NCI-H526 (cell line): ENCODE data around the gene MTAP.
A peak's percentile ranks its signal among the peaks of the same experiment; 100 is the strongest.

ENCODE experiments used
- DNase-seq, 2 experiments: peaks; one replicate each; lab custom pipeline; 2025; lab: John Stamatoyannopoulos, UW

The MTAP gene

GRCh38 chr9:21802418-21803000, at the start of gene MTAP:
TSS of gene MTAP (plus strand) at chr9:21802636. CDS start at chr9:21802749, 113 bp downstream.
- DNase-seq: peak; percentile 94 to 98

GRCh38 chr9:21753523-21753922, 48.9 kb upstream of the MTAP start:
- DNase-seq: no peak

DNA sequence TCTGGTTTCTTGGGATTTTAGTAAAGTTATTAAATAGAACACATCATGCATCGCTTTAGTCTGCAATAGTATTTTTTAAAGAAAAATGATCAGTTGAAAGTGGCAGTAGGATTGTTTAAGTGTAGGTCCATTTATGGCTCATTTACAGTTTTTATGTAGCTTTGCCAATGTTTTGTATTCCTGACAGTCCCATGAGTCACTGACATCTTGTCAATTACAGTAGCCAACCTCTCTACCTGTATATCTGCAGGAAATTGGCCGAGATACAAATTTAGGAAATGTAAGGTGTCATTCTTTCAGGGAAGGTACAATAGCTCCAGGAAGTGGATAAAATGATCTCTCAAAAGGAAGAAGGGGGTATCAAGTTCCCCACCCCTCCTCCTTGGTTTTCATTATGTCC, 47.7 kb upstream of the MTAP start:
- DNase-seq: no peak

DNA sequence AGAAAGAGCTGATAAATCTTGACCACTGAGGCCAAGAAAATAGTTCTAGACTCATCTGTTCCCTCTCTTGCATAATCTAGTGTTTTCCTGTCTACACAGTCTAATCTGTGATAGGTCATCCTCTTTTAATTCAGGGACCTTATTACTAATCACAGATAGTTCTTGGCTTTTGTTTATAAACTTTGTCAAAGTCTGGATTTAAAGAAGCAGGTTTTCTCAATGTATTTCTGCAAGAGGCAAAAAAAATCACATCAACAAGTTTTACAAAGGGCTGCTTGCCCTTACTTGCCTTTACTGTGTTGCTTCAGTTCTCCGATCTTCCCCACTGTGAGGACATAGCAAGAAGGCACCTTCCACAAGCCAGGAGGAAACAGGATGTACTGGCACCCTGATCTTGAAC, 43.9 kb upstream of the MTAP start:
- no peak for DNase-seq

GRCh38 chr9:21761309-21761901, 41.0 kb upstream of the MTAP start:
- DNase-seq: no peak

- DNase-seq: no peak
Observed at GRCh38 chr9:21762064-21762463, 40.4 kb upstream of the MTAP start.

DNA sequence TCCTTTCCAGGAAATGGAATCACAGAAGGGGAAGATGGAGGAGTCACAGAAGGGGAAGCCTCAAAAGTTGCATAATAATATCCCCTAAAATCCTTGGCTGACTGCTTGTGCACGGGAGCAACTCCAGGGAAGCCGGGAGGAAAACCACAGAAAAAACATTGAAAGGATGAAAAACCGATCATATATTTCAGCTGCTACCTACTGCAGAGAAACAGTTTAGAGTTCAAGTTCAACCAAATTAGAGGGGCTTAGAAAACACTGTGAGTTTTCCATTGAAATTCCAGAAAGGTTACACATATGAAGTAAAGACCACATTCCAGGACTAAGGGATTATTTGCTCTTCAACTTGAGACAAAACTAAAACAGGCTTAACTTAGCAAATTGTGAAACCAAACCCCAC, 37.6 kb upstream of the MTAP start:
- no peak for DNase-seq

- no peak for DNase-seq
Observed at GRCh38 chr9:21766096-21766495, 36.3 kb upstream of the MTAP start.

DNA sequence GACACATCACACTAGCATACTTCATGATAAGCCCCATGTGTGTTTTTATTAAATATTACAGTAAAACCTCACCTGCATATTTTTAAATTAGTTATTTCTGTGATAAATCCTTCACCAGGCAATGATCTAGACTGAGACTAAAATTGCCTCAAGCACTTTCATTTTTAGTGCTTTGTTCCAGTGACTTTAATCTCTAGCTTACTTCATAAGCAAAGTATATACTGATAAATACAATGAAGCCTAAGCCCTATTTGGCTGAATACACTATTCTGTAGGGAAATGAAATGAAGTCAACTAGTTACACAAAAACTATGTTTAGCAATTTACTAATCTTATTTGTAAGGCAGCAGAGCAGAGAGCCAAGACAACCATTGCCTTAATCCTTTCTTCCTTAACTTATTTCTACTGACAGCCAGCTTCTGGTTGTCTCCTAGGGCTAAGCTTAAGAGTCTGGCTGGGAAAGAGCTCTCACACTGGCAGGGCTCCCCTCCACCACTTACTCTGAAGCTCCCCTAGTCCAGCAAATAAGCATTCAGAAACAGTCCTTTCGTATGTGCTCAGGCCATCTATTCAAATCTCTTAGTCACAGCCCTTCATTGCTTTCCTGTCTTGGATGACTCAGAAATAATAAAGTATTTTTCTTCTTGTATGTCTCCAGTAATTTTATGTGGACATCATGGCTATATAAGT, 31.4 kb upstream of the MTAP start:
- no peak for DNase-seq

DNA sequence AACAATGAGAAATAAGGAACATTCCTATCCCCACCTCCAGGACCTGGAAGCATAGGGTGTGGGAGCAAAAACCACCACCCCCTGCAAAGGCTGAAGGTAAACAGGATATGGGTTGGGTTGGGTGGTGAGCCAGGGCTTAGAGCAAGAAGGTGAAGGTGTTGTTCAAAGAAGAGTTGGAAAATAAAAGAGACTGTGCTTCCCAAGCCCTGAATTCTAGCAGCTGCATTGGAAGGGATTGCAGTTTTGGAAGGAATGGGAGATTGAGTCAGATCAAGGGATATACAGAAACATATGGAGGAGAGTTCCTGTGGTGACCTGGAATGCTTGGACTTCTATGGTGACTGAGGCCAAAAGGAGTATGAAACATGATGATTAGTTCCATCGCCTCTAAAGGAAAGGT, 24.7 kb upstream of the MTAP start:
- DNase-seq: no peak

GRCh38 chr9:21778304-21778703, 24.1 kb upstream of the MTAP start:
- no peak for DNase-seq

DNA sequence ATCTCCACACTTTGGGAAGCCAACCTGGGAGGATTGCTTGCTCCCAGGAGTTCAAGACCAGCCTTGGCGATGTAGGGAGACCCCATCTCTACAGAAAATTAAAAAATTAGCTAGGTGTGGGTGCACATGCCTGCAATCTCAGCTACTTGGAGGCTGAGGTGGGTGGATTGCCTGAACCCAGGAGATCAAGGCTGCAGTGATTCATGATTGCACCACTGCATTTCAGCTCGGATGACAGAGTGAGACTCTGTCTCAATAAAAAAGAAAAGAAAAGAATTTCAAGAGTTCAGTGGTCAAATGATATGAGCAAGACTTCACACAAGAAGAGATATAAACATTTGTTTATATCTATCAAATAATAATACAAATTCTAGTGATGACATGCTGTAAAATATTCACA, 23.0 kb upstream of the MTAP start:
- DNase-seq: no peak

DNA sequence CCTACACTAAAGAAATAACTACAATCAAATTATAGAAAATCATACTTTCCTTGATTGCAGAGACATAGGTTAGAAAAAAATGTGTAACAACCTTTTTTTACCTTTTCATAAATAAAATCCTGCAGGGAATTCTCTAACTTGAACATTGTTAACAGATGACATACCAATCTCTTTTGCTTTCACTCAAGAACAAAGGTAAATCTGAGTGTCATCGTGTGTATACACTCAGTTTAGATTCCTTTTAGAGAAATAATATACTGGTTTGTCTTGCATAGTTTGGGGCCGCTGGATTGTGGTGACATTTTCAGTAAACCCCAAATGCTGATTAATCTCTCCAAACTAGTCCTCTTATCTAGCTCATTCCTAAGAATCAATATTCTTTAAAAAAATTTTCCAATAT, 20.8 kb upstream of the MTAP start:
- DNase-seq: no peak

GRCh38 chr9:21782205-21782604, 20.2 kb upstream of the MTAP start:
- no peak for DNase-seq

DNA sequence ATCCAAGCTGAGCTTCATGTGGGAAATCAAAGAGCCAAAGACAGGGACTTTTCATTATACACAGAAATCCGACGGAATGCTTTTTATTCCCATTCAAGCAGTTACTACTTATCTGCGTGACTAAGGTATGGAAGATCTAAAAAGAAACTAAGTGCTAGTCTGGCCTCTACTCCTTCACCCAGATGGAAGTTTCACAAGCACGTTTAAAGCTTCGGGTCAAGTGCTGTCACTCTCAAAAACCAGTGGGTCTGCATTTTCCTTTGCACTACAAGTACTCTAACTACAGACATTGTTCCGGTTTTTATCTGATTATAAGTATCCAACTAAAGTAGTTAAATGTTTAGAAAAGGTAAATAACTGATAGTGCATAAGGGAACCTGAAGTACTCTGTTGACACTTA, 13.7 kb upstream of the MTAP start:
- no peak for DNase-seq

DNA sequence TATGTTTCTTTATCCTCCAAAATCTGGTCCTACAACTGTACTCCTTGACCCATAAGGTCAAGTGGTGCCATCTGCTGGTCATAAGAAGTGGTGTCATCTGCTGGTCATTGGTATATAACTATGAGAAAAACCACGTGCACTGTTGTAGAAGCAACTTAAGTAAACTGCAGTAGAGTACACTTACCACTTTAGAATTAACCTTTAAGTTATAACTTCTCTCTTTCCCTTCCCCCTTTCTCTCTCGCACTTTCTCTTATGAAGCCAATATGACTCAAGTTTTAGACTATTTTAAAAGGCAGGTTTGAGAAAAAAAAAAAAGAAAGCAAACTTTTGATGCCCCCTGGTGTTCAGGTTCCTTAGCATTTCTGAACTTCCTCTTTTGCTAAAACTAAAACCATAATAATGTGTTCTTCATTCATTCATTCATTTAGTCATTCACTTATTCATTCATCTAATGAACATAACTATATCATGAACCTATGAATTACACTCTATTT, 12.8 kb upstream of the MTAP start:
- DNase-seq: peak; percentile 87 to 88

DNA sequence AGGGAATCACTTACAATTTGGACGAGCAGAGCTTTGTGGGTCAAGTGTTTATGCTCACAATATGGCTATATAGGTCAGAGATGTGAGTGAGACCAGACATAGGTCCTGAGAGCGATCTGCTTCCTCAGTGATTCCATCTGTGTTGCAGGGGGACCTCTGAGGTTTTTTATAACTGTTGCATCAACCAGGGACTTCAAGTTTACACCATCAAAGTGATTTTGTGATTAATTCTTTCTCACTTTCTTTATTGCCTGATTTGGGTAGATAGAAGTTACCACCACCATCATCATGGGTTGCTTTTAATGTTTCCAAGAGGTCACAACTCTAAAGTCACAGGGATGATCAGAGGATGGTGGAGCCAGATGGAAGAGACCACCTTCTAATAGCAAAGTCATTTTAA, 7.0 kb upstream of the MTAP start:
- DNase-seq: no peak

GRCh38 chr9:21796768-21797167, 5.7 kb upstream of the MTAP start:
- no peak for DNase-seq

DNA sequence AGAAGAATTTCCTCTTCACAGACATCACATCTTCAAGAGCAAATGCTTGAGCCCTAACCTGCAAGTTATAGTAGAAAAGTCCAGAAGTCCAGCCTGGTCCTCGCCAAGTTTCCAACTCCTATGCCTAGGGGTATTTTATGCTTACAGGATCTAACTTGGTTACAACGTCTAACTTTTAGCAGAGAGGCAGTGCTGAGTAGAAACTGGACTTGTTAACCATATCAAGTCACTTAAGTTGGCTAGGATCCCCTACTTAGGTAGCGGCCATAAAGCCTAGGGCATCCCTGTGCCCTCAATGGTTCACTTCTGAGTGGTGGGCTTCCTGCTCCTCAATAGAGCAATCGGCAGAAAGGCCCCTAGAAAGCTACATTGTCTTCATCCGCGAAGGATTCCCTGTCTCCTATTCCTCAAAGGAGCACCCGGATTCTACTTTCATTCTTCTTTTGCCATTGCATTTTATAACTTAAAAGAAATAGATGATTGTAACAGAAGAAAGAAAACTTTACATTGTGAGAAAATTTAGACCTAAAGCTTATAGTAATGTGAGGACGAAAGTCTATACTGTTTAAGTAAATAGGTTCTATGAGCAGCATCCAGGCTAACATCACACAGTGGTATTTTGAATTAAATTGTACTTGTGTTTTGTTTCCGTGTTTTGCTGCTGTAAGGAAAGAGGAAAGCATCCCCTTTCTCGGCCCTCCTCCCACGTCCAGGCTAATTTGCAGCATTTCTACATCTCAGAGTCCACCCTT, 1.3 kb upstream of the MTAP start:
- DNase-seq: no peak

- peak; percentile 88 to 91 for DNase-seq
Observed at GRCh38 chr9:21801683-21802417, 586 bp upstream of the MTAP start.

- DNase-seq: peak in 1 of 2 experiments; percentile 38
Observed at GRCh38 chr9:21803649-21804048, 1.2 kb downstream of the MTAP start.

- DNase-seq: no peak
Observed at GRCh38 chr9:21804331-21804730, 1.9 kb downstream of the MTAP start.
